H54 (cell line): ENCODE data around the gene LRRC1.
A peak's percentile ranks its signal among the peaks of the same experiment; 100 is the strongest.

Experiments
- DNase-seq: peaks from one replicate; pipeline ENCODE4 v3.0.0; 2011; ENCODE audit warnings: low spot score, mixed read lengths; ENCODE audit not compliant: insufficient read length
- FAIRE-seq: peaks from 3 replicates; lab custom pipeline; 2011; peaks lifted over from hg19 to GRCh38; lab: Jason Lieb, UNC
- POLR2A ChIP-seq: IDR thresholded peaks from 2 replicates; pipeline ENCODE4 v1.6.1; 2011; ENCODE audit warnings: low read depth, mild to moderate bottlenecking, low read length

Gene LRRC1

GRCh38 chr6:53831936-53832660, 37.3 kb downstream of the LRRC1 start:
- FAIRE-seq (peak; percentile 64), DNase-seq (no peak)
- TF ChIP-seq POLR2A, result no peak

GRCh38 chr6:53833155-53833554, 38.4 kb downstream of the LRRC1 start:
- no peak for TF ChIP-seq POLR2A
- FAIRE-seq, result peak; percentile 76

DNA sequence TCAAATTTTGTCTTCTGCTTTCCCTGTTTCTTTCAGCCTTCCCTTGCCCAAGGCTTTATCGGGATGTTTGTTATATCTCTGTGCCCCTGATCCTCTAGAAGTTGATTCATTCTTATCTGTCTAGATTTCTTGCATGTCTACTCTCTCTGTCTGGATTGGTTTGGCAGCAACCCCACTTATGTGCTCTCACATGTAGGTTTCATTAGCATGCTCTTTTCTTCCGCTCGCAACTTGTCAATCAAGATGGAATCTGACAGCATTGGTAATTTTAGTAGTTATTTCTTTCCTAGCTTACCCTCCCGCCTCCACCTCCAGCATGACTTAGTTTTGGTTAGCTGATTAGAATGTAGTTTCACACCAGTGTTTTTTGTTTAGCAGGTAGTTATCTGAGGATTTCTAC, 39.3 kb downstream of the LRRC1 start:
- FAIRE-seq, result peak; percentile 36
- no peak for DNase-seq
- TF ChIP-seq POLR2A, result no peak

More at GRCh38 chr6:53833155-53833554, 38.4 kb downstream of the LRRC1 start:
- no peak for DNase-seq

GRCh38 chr6:53837865-53838769, 43.3 kb downstream of the LRRC1 start:
- FAIRE-seq, result peak; percentile 80
- no peak for TF ChIP-seq POLR2A
- DNase-seq, result no peak

- no peak for FAIRE-seq
- TF ChIP-seq POLR2A, result no peak
- no peak for DNase-seq
Observed at GRCh38 chr6:53840027-53840426, 45.2 kb downstream of the LRRC1 start.

GRCh38 chr6:53845280-53846195, 50.7 kb downstream of the LRRC1 start:
- TF ChIP-seq POLR2A, result no peak
- DNase-seq, result no peak
- no peak for FAIRE-seq

DNA sequence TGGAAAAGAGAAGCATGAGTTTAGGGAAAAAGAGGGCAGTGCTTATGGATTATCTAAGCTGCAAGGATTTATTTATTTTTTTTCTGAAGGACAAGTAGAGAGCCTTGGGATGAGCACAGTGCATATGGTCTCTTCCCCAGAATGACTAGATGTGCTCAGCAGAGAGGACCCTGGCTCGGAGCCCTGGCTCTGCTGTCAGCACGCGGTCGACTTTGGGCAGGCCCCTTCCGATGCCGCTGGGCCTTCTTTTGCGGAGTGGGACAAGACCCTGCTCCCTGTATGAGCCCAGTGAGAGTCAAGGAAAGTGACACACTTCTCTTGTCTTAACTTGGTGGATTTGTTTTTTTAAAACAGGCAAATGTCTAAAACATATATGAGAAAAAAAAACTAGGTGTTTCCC, 51.4 kb downstream of the LRRC1 start:
- no peak for TF ChIP-seq POLR2A
- FAIRE-seq (no peak), DNase-seq (no peak)

GRCh38 chr6:53847796-53848314, 53.0 kb downstream of the LRRC1 start:
- no peak for TF ChIP-seq POLR2A
- FAIRE-seq (no peak), DNase-seq (no peak)

GRCh38 chr6:53850527-53850926, 55.7 kb downstream of the LRRC1 start:
- DNase-seq (no peak), FAIRE-seq (peak; percentile 11)
- TF ChIP-seq POLR2A, result no peak

DNA sequence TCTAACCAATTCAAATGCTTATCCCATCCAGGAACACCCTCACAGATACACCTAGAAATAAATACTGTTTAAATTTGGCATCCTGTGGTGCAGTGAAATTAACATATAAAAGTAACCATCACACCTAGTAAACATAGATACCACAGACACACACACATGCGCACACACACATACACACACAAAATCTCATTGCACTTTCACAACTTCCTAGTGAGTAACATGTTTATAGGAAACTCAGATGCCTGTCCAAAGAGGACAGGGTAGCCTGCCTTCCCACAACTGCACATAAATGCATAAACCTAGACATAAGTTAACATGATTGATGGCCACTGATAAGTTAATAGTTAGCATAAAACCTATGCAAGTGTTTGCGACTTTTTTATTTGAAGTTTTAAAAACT, 56.8 kb downstream of the LRRC1 start:
- DNase-seq (no peak), FAIRE-seq (no peak)
- TF ChIP-seq POLR2A, result no peak

DNA sequence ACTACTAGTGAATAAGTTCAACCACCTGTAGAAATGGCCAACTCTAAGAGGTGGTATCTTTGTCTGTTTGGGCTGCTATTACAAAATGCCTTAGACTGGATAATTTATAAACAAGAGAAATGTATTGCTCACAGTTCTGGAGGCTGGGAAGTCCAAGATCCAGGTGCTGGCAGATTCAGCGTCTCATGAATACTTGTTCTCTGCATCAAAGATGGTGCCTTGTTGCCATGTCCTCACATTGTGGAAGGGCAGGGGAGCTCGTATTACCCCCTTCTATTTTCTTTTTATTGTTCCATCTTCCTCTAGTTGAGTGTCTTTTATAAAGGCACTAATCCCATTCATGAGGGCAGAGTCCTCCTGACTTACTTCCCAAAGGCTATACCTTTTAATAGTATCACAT, 58.0 kb downstream of the LRRC1 start:
- TF ChIP-seq POLR2A, result no peak
- DNase-seq (no peak), FAIRE-seq (no peak)

GRCh38 chr6:53854843-53855567, 60.2 kb downstream of the LRRC1 start:
- TF ChIP-seq POLR2A, result no peak
- DNase-seq (no peak), FAIRE-seq (no peak)

GRCh38 chr6:53855940-53856339, 61.1 kb downstream of the LRRC1 start:
- FAIRE-seq, result no peak
- no peak for TF ChIP-seq POLR2A
- DNase-seq, result no peak
